ENCODE results near the gene TBXAS1. TPM values are rescaled to one million over a fixed set of nuclear protein-coding genes. Genes with fewer than 3 reads are reported as not detected.
A peak's percentile ranks its signal among the peaks of the same experiment; 100 is the strongest.
"Not testable (repeated sequence)": the region's sequence is repeated elsewhere in the genome, so short reads cannot be mapped to it uniquely, and the experiment has no call there.

TBXAS1 gene
- total RNA-seq, 2 donors from 2014 or later: 3.6 to 10.6 TPM

DNA sequence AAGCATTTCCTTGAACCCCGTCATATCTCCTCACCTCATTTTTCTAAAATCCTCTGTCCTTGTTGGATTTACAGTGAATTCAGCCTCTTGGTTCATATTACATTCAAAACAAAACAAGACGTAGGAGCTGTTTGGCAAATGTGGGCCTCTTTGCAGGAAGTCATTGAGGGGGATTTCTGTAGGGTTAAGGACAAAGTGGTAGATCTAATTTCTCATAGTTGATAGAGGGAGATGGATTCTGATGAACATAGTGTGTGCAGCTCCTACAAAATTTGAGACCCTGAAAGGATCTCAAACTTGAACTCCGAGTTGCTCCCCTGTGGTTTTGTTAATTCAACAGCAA, 682 bp downstream of the TBXAS1 start:
- H3K27ac ChIP-seq: peak overlapping the region; percentile 40 to 77 (median 60)
- H3K4me1 ChIP-seq: peaks cover 30% of the 10 kb centered on the region
- no peaks in the 10 kb centered on the region for H3K36me3 ChIP-seq (replicated peaks in 1 of 2; ENCODE audit: insufficient read depth in 1 of 2, low read depth in 2 of 2)
- H3K9me3 ChIP-seq: no peaks in the 10 kb centered on the region
- no peaks in the 10 kb centered on the region for H3K27me3 ChIP-seq
- intact Hi-C loops (cut with DNase I): no loop called here
- ATAC-seq (no peak), DNase-seq (no peak)
- H3K4me3 ChIP-seq: no peak overlapping the region
- TF ChIP-seq, protein P1, sequence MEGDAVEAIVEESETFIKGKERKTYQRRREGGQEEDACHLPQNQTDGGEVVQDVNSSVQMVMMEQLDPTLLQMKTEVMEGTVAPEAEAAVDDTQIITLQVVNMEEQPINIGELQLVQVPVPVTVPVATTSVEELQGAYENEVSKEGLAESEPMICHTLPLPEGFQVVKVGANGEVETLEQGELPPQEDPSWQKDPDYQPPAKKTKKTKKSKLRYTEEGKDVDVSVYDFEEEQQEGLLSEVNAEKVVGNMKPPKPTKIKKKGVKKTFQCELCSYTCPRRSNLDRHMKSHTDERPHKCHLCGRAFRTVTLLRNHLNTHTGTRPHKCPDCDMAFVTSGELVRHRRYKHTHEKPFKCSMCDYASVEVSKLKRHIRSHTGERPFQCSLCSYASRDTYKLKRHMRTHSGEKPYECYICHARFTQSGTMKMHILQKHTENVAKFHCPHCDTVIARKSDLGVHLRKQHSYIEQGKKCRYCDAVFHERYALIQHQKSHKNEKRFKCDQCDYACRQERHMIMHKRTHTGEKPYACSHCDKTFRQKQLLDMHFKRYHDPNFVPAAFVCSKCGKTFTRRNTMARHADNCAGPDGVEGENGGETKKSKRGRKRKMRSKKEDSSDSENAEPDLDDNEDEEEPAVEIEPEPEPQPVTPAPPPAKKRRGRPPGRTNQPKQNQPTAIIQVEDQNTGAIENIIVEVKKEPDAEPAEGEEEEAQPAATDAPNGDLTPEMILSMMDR (IDR thresholded peaks at IDR 0.05): no peak
- no peak for TF ChIP-seq POLR2A (IDR thresholded peaks at IDR 0.05)
- WGBS, 2 donors: 24 to 39% methylated on average over 3 of the region's 3 CpGs

DNA sequence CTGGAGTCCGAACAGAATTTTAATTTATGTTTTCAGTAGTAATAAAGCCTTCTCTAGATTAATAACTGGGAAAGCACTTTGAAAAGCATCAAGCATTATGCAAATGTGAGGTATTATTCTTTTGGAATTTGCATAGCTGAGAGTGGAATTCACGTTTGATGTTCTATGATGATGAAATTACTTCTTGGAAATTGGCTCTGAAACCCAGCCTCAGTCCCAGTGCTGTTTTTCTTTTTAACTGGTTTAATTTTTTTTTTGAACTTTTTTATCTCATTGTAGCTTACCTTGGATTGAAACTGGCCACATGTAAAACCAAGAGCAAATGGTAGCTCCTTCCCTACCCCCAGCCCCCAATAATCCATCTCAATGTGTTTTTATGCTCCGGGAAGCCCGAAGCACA, 1.2 kb downstream of the TBXAS1 start:
- Histone ChIP-seq H3K4me1 (peaks cover 30% of the 10 kb centered on the region), H3K27ac (peak overlapping the region; percentile 40 to 77 (median 60)), H3K9me3 (no peaks in the 10 kb centered on the region), H3K36me3 (replicated peaks in 1 of 2; ENCODE audit: insufficient read depth in 1 of 2, low read depth in 2 of 2) (no peaks in the 10 kb centered on the region), H3K4me3 (no peak overlapping the region), H3K27me3 (no peaks in the 10 kb centered on the region)
- no peak for ATAC-seq
- no peak for TF ChIP-seq POLR2A (IDR thresholded peaks at IDR 0.05)
- TF ChIP-seq, protein P1 (IDR thresholded peaks at IDR 0.05): no peak
- intact Hi-C loops (cut with DNase I): no loop called here
- no peak for DNase-seq
- WGBS, 2 donors: 61 to 67% methylated on average over 4 of the region's 4 CpGs

DNA sequence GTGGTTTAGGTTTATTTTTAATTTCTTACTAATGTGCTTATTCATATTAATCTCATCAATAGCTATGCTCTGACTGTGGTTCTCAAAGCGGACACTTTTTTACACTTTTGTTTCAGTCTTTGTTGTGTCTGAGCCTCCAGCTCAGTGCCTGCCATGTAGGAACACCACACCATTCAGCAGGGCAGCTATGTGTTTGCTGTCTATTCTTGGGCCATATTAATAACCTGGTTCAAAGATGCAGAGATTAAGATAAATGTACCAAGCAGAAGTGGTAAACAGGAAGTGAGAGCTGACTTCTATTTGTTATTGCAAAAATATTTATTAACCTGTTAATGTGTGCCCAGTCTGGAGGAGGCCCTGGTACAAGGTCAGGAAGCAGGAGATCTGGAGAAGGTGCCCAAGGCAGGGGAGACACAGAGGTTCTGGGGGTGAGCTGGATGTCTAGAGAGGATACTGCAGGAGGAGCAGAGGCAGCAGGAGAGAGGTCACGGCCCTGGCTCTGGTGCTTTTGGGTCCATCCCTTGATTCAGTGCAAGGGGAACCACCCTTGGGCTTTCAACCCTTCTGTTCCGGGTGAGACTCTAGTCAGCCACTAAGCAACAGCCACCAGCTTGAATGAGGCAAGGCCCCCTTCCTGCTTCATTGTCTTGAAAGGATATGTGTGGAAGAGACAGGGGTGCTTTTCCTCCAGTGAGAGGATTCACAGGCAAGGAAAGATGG, 1.9 kb downstream of the TBXAS1 start:
- intact Hi-C loops (cut with DNase I): no loop called here
- TF ChIP-seq, protein P1 (IDR thresholded peaks at IDR 0.05): no peak
- no peak for TF ChIP-seq POLR2A (IDR thresholded peaks at IDR 0.05)
- no peaks in the 10 kb centered on the region for H3K9me3 ChIP-seq
- no peaks in the 10 kb centered on the region for H3K27me3 ChIP-seq
- DNase-seq: no peak
- peaks cover 30% of the 10 kb centered on the region for H3K4me1 ChIP-seq
- no peak for ATAC-seq
- no peak overlapping the region for H3K4me3 ChIP-seq
- no peaks in the 10 kb centered on the region for H3K36me3 ChIP-seq (replicated peaks in 1 of 2; ENCODE audit: insufficient read depth in 1 of 2, low read depth in 2 of 2)
- H3K27ac ChIP-seq: peak overlapping the region in 1 of 4 donors; percentile 77
- 74 to 84% methylated on average over 3 of the region's 3 CpGs for WGBS, 2 donors

DNA sequence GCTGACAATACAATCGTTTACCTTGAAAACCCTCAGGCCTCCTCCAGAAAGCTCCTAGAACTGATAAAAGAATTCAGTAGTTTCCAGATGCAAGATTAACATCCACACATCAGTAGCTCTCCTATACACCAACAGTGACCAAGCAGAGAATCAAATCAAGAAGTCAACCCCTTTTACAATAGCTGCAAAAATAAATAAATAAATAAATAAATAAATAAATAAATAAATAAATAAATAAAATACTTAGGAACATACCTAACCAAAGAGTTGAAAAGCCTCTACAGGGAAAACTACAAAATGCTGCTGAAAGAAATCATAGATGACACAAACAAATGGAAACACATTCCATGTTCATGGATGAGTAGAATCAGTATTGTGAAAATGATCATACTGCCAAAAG, 6.8 kb downstream of the TBXAS1 start:
- intact Hi-C loops (cut with DNase I); H3K27ac ChIP-seq; H3K4me1 ChIP-seq; H3K36me3 ChIP-seq (replicated peaks in 1 of 2; ENCODE audit: insufficient read depth in 1 of 2, low read depth in 2 of 2); ATAC-seq; DNase-seq; H3K9me3 ChIP-seq; H3K27me3 ChIP-seq; H3K4me3 ChIP-seq: not testable (repeated sequence)
- 75 to 88% methylated on average over 1 of the region's 1 CpG for WGBS, 2 donors

DNA sequence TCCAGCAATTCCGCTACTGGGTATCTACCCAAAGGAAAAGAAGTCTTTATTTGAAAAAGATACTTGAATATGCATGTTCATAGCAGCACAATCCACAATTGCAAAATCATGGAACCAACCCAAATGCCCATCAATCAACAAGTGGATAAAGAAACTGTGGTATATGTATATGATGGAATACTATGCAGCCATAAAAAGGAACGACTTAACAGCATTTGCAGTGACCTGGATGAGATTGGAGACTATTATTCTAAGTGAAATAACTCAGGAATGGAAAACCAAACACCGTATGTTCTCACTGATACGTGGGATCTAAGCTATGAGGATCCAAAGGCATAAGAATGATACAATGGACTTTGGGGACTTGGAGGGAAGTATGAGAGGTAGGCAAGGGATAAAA, 8.2 kb downstream of the TBXAS1 start:
- H3K4me3 ChIP-seq; H3K9me3 ChIP-seq; H3K27me3 ChIP-seq; DNase-seq; H3K27ac ChIP-seq; H3K4me1 ChIP-seq; H3K36me3 ChIP-seq (replicated peaks in 1 of 2; ENCODE audit: insufficient read depth in 1 of 2, low read depth in 2 of 2); intact Hi-C loops (cut with DNase I); ATAC-seq: not testable (repeated sequence)
- 75 to 76% methylated on average over 4 of the region's 4 CpGs for WGBS, 2 donors

DNA sequence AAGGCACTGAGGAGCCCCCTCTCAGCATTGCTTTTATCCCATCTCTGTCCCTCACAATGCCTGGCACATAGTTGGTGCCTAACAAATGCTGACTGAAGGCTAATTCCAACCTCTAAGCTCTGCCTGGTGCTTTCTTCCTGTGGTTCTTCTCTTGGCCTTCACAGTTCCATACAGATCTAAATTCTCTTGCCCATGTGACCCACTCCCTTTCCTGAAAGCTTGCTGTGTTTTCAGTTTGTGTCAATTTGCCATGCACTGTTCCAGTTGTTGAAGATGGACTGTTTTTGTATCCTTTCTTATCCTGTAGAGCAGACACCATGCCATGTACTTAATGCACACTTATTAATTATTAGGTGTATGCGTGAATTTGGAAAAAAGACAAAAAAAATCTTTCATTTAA, 9.2 kb downstream of the TBXAS1 start:
- no peaks in the 10 kb centered on the region for H3K27me3 ChIP-seq

More for the DNA sequence above, 9.2 kb downstream of the TBXAS1 start:
- H3K9me3 ChIP-seq: no peaks in the 10 kb centered on the region
- WGBS, 2 donors: 79 to 90% methylated on average over 1 of the region's 1 CpG
- H3K27ac ChIP-seq: no peak overlapping the region
- DNase-seq: no peak
- intact Hi-C loops (cut with DNase I): no loop called here
- ATAC-seq: no peak
- H3K4me1 ChIP-seq: no peaks in the 10 kb centered on the region
- H3K4me3 ChIP-seq: no peak overlapping the region
- no peaks in the 10 kb centered on the region for H3K36me3 ChIP-seq (replicated peaks in 1 of 2; ENCODE audit: insufficient read depth in 1 of 2, low read depth in 2 of 2)
- TF ChIP-seq, protein P1 (IDR thresholded peaks at IDR 0.05): no peak
- TF ChIP-seq POLR2A (IDR thresholded peaks at IDR 0.05): no peak
